GM19193 (cell line): ENCODE measurements around the gene CORO2B.

ENCODE experiments used
- POLR2A ChIP-seq: IDR thresholded peaks from 4 replicates; pipeline ENCODE4 v1.6.1; 2011; ENCODE audit not compliant: insufficient read depth, insufficient read length; ENCODE audit errors: extremely low read depth

CORO2B gene

GRCh38 chr15:68615811-68616210 is 37.0 kb downstream of the CORO2B start:
- TF ChIP-seq POLR2A: no peak

GRCh38 chr15:68616397-68616796 is 37.6 kb downstream of the CORO2B start:
- TF ChIP-seq POLR2A: no peak

DNA sequence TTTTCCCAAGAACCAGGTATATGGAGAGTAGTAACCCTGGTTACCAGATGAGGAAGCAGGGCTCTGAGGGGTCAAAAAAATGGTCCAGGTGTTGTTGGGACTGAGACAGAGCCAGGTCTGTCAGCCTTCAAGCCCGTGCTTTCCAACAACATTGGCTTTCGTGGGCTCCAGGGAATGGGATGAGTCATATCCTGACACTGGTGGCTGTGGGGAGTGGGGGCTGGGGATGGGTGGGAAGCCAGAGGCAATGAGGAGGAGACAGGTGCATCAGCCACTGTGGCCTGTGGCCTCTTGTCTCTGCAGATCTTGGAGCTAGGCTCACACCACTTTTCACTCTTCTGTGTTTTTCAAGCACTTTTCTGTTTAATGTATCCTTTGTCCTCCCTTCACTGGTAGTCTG is 38.2 kb downstream of the CORO2B start:
- TF ChIP-seq POLR2A: no peak

DNA sequence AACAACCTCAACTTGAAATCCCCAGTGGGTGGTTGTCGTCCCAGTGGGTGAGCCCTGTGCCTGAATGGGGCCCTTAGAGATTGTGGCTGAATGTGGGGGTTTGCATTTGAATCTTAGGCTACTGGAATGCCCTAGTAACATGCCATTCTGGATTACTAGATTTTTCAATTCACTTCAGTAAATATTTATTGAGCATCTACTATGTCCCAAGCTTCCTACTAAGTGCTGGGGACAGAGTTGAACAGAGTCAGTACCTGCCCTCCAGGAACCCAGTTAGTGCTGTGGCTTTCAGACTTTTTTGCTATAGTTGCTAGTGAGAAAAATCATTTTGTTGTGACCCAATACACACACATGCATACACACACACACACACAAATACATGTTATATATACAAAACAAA is 39.0 kb downstream of the CORO2B start:
- no peak for TF ChIP-seq POLR2A

DNA sequence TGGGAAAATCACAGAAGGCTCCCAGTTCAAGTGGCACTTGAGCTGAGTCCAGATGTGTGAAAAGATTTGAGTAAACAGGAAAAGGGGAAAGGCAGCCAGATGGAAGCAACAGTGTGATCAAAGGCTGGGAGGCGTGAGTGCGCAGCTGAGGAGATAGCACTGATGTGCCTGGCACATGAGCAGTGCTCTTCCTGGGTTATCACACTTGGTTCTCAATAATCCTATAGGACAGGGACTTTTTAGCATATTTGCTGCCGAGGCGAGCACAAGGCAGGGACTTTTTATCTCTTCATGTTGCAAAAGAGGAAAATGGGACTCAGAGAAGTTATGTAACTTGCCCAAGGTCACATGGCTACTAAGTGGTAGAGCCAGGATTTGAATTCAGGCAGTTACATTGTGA is 39.6 kb downstream of the CORO2B start:
- no peak for TF ChIP-seq POLR2A

DNA sequence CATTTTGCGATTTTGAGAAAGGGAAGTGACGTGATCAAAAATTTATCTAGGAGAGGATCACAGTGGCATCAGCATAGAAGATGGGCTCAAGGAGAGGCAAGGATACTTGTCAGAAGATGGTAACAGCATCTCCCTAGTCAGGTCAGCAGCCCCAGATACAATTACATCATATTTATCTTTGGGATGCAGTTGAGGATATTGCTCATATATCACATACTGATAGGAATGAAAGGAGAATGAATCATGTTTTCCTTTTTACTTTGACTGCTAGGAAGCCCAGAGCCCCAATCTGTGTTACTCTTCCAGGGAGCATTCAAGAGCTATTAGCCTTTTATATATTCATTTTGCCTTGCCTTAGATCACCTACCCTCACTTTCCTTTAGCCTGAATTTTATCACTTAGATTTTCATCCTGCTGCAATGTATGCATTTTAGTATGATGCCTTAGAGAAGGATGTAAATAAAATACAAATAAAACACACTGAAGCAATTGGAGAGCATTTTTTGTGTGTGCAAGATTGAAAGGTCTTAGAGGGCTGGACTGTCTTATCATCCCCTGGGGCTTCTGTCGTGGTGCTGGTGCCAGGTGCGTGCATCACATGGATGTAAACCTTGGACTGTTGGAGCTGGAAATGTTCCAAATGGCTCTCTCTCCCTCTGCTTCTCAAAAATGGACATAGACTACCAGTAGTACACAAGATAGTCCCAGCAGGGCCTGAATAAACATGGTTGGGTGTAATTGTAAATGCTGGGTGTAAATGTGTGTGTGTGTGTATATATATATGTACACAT is 40.3 kb downstream of the CORO2B start:
- no peak for TF ChIP-seq POLR2A

DNA sequence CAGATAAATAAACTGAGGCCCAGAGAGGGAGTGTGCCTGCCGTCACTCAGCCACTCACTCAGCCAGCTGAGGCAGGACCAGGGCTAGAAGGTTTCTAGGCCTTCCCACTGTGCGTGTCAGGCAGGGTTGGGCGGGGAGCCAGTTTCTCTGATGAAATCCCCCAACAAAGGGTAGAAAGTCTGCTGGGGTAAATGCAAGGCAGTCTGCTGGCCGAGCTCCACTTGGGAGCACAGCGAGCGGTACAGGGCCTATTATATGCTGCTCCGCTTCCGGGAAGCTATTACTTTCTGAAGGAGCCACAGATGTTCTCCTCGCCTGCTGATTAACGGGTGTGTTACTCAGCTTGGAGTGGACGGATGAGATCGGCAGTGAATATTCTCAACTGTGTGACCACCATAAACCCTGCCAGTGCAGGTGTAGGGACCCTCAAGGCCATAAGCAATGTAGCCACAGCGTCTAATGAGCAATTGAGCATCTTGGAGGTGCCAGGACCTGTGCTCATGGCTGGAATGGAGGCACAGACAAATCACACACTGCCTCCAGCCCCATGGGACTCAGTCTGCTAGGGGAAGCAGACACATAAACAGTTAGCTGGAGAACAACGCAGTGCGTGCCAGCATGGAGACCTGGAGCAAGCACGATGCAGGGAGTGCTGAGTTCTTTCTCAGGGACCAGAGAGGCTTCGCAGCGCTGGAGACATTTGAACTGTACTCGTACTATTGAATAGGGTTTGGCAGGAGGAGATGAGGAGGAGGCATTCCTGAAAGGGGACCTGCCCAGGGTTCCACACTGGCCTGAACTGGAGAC is 42.1 kb downstream of the CORO2B start:
- TF ChIP-seq POLR2A: no peak

- TF ChIP-seq POLR2A: no peak
Observed at GRCh38 chr15:68621535-68621934, 42.7 kb downstream of the CORO2B start.

- no peak for TF ChIP-seq POLR2A
Observed at GRCh38 chr15:68623301-68623892, 44.6 kb downstream of the CORO2B start.

DNA sequence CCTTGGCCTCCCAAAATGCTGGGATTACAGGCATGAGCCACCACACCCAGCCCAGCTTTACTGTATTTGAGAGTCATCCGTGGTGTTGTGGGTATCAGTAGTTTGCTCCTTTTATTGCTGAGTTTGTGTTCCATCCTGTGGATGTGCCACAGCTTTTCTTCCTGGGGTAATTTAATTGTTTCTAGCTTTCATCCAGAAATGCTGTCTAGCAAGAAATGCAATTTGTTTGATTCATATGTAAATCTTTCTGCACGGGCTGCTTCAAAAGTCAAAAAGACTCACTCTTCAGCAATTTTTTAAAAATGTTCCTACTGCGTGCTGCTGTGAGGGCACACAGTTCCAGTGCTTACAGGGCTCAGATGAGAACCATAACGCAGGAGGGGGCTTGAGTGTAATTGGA is 47.1 kb downstream of the CORO2B start:
- TF ChIP-seq POLR2A: no peak

DNA sequence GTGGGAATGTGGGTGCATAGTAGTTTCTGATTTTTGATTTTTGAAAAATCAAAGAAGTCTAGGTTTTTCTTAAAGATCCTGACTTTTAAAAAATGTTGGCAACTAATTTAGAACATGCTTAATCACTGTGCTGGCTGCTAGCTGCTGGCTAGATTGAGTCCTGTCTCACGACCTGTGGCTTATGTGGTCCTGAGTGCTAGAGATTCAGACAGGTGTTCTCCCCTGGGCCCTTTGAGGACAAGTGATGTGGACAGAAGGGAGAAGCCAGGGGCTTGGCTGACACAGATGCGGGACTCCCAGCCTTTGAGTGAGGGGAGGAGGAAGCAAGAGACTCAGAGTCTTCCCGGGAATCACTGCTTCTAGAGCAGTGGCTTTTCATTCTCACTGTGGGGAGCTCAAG is 47.5 kb downstream of the CORO2B start:
- TF ChIP-seq POLR2A: no peak

GRCh38 chr15:68626739-68627138 is 47.9 kb downstream of the CORO2B start:
- no peak for TF ChIP-seq POLR2A

- TF ChIP-seq POLR2A: no peak
Observed at GRCh38 chr15:68627476-68627875, 48.7 kb downstream of the CORO2B start.

DNA sequence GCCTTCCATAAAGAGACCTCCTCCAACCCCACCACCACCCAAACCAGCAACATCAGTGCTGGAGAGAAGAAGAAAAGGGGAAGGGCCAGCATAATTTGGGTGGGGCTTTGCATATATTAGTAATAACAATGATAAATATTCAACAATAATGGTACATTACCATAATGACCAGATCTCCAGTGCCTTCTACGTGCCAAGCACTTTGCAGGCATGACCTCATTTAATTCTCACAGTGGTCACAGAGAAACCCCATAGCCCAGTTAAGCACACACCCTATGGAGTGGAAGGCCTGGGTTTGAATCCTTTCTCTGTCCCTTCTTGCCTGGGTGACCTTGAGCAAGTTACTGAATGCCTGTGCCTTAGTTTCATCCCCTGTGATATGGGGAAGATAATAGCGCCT is 49.2 kb downstream of the CORO2B start:
- TF ChIP-seq POLR2A: no peak

DNA sequence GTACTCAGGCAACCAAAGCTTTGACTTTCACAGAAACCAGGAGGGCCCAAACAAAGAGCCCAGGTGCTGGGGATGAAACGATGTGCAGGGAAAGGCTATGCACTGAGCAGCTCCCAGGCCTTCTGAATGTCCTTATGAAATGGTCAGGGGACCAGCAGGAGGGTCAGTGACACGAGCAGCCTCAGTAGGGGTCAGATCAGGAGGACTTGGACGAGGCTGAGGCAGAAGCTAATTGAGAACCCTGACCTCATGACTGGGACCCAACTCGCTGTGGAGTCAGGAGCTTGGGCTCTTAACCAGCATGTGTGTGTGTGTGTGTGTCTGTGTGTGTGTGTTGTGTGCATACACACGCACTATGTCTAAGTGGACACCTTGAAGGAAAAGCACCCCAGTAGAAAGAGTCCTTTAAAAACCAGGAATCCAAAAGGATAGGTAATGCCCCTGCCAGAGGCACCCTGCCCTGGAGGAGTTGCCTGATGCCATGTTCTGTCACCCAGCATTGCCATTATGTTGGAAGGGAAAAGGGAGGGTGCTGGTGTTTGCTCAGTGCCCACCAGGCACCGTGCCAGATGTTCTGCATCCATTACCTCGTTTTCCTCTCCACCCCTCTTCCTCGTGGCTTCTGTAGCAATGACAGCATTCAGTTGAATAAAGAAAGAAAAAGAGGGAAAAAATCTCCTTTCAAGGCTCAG is 50.9 kb downstream of the CORO2B start:
- no peak for TF ChIP-seq POLR2A
